ENCODE data around the gene KRT38.
"Not testable (repeated sequence)": the region's sequence is repeated elsewhere in the genome, so short reads cannot be mapped to it uniquely, and the experiment has no call there.

Gene KRT38

DNA sequence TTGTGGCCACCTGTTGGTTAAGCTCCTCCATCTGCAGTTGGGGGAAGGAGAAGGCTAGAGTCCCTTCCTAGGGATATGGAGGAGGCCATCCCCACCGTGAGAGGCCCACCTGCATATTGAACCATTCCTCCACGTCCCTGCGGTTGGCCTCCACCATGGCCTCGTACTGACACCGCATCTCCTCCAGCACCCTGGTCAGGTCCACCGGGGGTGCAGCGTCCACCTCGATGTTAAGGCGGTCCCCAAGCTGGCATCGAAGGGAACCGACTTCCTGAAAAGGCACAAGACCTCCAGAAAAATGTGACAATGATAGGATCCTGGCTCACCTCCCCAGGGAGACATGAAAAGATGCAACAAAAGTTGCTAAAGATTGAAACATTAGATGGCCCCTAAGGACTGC lies 23.4 kb upstream of the KRT38 start:
- in situ Hi-C loops (cut with MboI; ENCODE audit: low pct_unique_long_range_greater_than_20kb, low sequenced_read_pairs): no loop called here
- no peak for DNase-seq

DNA sequence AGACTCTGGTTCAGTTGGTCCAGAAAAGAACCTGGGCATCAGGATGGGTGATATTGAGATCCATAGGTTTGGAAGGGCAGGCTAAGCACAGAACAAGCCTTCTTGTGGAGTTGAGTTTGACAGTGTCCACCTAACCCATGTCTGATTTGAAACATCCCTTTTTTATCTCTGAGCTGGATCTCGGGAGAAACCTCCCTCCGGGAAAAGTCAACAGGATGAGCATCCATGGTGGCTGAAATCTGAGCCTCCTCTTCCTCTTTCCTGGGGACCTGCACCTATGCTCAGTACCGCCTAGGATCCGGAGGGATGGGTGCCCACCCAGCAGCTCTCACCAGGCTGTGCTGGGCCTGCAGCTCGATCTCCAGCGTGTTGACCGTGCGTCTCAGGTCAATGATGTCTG lies 23.0 kb upstream of the KRT38 start:
- in situ Hi-C loops (cut with MboI; ENCODE audit: low pct_unique_long_range_greater_than_20kb, low sequenced_read_pairs): no loop called here
- DNase-seq: no peak

DNA sequence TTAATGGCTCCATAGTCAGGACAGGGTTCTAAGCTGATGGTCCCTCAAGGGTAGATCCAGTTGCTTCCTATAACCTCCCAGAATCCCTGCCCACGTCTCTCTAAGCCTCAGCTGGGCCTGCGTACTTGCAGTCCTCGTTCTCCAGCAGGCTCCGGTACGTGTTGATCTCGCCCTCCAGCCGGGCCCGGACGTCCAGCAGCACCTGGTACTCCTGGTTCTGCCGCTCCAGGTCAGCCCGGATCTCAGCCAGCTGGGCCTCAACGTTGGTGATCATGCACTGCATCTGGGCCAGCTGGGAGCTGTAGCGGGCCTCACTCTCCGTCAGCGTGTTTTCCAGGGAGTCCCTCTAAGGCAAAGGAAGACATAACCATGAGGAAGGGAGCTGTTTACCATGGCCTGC lies 21.9 kb upstream of the KRT38 start:
- in situ Hi-C loops (cut with MboI; ENCODE audit: low pct_unique_long_range_greater_than_20kb, low sequenced_read_pairs): no loop called here
- no peak for DNase-seq

DNA sequence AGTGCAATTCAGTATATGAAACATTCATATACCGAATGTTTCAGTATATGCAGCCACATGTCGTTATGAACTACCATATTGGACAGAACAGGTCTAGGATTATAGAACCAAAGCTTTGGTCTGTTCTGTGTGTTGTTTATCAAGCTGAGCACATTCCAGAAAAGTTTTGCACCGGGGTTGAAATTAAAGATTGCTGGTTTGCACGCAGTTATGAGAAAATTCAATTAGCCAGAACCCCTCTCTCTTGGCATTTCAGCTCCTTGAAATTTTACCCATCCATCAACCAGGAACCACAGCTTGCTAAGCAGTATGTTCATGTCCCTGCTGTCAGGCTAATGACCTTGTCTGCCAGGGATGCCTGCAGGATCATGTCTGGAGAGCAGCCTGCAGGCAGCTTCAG lies 16.9 kb upstream of the KRT38 start:
- in situ Hi-C loops (cut with MboI; ENCODE audit: low pct_unique_long_range_greater_than_20kb, low sequenced_read_pairs): no loop called here
- no peak for DNase-seq

DNA sequence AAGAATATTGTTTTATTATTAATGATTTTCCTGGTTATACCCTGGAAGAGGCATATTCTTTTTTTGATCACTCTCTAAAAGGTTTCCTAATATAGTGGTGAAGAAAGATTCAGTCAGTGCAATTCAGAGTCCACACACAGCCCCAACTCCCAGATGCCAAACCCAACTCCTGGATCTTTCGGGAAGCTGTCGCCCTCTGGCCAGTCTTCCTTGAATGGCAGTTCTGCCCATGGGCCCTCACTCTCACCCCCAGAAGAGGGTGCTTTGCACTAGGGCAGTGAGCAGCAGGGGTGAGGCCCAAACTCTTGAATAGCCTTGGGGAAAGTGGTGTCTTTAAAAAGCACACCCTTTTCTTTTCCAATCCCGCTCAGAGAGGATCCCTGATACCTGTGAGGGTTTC lies 15.4 kb upstream of the KRT38 start:
- in situ Hi-C loops (cut with MboI; ENCODE audit: low pct_unique_long_range_greater_than_20kb, low sequenced_read_pairs): no loop called here
- no peak for DNase-seq

DNA sequence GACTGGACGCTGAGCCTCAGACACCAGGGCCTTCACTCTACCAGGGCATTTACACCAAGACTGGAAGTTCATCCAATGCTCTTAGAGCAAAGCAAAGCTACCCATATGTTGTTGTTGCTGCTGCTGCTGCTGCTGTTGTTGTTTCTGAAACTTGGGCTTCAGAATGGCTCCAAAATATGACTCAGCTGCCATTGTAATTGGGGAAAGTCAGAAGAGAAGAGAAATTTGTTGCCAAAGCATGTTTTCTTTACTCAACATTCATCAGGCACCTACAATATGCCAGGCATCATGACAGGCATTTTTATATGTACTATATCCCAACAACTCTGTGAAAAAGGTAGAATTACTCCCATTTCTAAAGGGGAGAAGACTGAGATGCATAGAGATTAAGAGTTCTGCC lies 14.5 kb upstream of the KRT38 start:
- DNase-seq: no peak
- in situ Hi-C loops (cut with MboI; ENCODE audit: low pct_unique_long_range_greater_than_20kb, low sequenced_read_pairs): no loop called here

DNA sequence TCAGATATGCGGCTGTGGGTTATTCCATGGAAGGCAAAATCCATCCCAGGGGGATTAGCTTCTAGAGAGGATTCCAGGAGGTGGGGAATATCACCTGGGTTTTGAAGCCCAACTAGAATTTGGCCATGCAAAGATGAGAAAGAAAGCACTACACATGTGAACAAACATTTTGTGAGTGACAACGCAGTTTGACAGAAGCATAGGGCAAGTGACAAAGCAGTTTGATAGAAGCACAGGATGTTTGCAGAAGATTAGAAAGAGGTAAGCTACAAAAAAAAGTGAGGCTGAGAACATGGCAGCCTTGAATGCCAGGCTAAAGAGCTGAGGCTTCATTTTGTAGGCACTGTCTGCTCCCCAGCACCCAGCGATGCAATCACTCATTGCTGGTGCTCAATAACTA lies 12.3 kb upstream of the KRT38 start:
- DNase-seq: no peak
- in situ Hi-C loops (cut with MboI; ENCODE audit: low pct_unique_long_range_greater_than_20kb, low sequenced_read_pairs): no loop called here

DNA sequence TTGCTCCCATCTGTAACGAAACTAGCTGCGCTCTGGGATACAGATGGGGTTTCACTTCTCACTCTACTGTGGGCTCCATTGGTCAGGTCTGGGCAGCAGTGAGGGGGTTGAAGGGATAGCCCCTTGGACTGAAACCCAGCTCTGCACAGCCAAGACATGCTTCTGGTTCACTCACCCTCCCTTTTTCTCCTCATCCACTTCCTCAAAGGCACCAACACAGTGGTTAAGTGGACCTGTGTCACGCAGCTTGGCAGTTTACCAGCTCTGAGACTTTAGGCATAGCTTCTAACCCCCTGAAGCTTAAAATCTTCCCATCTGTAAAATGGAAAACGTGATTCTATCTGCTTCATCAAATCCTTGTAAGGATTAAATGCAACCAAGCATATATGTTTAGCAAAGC lies 11.5 kb upstream of the KRT38 start:
- in situ Hi-C loops (cut with MboI; ENCODE audit: low pct_unique_long_range_greater_than_20kb, low sequenced_read_pairs): no loop called here
- no peak for DNase-seq

DNA sequence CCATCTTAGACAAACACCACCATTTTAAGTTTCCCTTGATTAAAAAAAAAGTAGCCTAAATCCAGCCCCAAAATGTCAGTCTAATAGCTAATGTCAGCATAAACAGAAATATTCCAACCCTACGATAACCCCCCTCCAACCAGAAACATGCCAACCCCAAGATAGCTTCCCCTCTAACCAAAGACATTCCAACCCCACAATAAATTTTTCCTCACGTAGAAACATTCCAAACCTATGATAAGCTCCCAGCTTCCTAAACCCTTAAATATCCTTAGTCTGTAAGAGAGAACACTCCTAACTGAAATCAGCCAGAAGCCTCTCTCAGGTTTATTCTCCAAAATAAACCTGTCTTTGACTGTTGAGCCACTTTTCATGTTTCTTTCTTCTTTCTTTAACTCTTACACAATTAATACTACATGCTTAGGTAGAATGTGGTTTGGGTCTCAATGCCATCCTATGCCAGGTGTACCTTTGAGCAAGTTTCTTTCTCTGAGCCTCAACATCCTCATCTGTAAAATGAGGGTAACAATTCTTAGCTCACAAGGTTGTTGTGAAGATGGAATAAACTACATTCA lies 10.5 kb upstream of the KRT38 start:
- no peak for DNase-seq
- in situ Hi-C loops (cut with MboI; ENCODE audit: low pct_unique_long_range_greater_than_20kb, low sequenced_read_pairs): no loop called here

DNA sequence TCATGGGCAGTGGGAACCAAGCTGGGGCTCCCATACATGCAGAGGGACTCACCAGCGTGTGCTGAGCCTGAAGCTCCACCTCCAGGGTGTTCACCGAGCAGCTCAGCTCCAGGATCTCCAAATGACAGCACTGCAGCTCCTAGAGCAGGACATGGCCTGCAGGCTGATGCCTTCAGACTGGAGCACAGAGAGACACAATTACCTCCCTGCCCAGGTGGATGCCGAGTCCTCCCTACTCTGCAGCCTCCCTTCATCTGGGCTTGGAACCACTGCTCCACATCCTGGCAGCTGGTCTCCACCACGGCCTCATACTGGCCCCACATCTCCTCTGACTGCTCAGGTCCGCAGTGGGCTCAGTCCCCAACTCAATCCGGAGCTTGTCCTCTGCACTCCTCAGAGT lies 8.2 kb upstream of the KRT38 start:
- in situ Hi-C loops (cut with MboI; ENCODE audit: low pct_unique_long_range_greater_than_20kb, low sequenced_read_pairs): no loop called here
- DNase-seq: no peak

DNA sequence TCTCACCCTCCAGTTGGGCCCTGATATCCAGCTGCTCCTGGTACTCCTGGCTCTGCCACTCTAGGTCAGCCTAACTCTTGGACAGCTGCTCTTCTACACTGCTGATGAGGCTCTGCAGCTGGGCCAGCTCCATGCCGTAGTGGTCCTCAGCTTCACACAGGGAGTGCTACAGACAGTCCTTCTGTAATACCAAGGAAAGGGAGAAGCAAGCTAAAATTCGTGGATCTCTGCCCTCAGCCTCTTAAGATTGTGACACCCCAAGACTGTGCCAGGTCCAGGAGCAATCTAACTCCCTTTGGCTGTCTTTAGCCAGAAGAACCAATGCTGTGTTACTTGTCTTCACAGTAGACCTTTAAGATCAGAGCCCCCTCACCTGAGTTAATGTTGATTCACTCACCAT lies 7.7 kb upstream of the KRT38 start:
- in situ Hi-C loops (cut with MboI; ENCODE audit: low pct_unique_long_range_greater_than_20kb, low sequenced_read_pairs): no loop called here
- no peak for DNase-seq

DNA sequence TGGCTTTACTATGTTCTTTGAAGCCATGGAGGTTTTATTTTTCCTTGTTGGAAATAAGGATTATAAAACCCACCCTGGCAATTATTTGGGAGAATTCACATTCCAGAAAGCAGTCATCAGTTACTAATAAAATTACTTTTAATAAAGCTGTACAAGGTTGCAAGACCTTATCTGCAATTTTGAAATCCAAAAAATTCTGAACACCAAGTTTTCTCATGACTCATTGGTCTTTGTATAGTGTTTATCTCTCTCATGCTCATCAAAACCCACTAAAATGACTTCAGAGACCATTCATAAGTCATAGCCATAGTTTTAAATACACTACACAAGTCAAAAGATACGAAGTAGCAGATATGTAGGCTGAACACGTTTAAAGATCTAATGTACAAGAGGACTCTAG lies 6.0 kb upstream of the KRT38 start:
- in situ Hi-C loops (cut with MboI; ENCODE audit: low pct_unique_long_range_greater_than_20kb, low sequenced_read_pairs): no loop called here
- no peak for DNase-seq

DNA sequence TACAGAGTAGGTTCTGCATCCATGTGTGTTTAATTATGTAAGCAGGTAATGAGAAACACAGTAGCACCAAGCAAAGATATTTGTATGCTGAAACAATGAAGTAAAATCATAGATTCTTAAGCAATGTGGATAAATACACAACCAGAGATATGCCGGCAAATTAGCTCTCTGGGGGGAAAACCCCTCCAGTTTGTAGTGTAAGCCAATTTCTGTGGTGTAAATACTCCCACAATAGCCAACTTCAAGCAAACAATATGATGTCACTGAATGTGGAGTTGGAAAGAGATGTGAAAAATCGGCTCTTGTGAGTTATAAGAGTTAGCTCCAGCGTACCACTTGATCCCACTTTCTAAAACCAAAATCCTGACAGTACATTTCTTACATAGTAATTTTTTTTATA lies 3.9 kb upstream of the KRT38 start:
- in situ Hi-C loops (cut with MboI; ENCODE audit: low pct_unique_long_range_greater_than_20kb, low sequenced_read_pairs): no loop called here
- DNase-seq: no peak

DNA sequence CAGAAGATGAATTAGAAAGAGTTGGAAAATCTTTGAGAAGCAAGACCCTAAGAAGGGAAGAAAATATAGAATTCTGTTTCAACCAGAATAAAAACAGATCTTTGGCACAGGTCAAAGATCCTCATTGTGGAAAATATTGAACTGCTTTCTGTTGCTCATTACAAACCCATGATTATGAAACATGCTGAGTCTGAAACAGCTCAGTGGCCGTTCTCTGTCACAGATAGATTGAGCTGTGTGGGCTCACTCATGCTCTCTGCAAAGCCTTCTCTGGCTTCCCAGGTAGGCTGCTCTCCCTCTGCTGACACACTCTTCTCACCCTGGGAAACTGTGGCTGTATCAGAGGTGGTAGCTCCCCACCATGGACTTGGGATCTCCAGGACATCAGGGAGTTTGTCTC lies 3.4 kb upstream of the KRT38 start:
- no peak for DNase-seq
- in situ Hi-C loops (cut with MboI; ENCODE audit: low pct_unique_long_range_greater_than_20kb, low sequenced_read_pairs): no loop called here

DNA sequence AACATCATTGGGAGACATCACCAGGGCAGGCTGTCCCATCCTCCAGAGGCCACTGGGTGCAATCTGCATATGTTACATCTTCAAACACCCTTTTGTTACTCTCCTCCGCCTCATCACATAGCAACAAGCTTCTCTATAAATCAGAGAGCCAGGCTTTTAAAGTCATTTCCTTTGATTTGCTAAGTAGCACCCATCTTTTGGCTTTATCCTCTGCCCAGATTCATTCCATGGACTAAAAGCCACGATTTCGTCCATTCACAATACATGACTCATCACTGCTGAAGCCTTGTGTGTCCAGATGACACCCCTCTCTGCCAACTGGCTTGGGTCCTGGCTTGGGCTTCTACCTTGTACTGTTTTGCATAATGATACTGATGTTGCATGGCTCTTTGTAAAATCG lies 2.0 kb upstream of the KRT38 start:
- DNase-seq: no peak
- in situ Hi-C loops (cut with MboI; ENCODE audit: low pct_unique_long_range_greater_than_20kb, low sequenced_read_pairs): no loop called here

DNA sequence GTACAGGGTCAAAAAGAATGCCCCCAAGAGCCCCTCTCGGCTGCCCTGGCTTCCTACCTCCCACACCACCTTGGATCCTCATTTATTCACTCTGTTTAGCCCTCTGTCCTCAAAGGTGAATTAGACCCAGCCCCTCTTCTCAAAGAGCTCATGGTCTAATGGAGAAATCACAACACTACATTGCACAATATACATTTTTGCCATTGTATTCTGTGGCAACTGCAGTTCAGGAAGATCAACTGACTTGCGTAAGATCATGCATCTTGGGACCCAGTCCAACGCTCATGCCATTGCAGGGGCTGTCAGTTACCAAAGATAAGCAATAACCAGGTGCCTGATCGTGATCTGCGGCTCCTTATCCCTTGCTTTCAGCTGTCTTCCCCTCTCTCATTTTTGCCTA lies 1.4 kb downstream of the KRT38 start:
- no peak for DNase-seq
- in situ Hi-C loops (cut with MboI; ENCODE audit: low pct_unique_long_range_greater_than_20kb, low sequenced_read_pairs): no loop called here

DNA sequence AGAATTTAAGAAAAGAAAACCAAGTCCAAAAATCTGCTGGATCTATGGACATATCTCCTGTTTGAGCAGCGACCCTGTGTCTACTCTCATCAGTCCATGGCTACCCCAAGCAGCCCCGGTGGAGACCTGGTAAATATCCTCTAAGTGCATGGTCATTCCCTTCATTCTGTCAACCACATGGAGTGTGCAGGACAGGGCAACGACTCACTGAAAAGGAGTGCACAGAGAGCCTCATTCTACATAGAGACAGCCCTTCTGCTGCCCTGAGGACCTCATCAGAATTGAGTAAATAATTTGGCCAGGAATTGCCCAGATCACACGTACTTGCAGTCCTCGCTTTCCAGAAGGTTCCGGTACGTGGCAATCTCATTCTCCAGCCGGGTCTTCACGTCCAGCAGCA lies 3.0 kb downstream of the KRT38 start:
- in situ Hi-C loops (cut with MboI; ENCODE audit: low pct_unique_long_range_greater_than_20kb, low sequenced_read_pairs): no loop called here
- DNase-seq: no peak

DNA sequence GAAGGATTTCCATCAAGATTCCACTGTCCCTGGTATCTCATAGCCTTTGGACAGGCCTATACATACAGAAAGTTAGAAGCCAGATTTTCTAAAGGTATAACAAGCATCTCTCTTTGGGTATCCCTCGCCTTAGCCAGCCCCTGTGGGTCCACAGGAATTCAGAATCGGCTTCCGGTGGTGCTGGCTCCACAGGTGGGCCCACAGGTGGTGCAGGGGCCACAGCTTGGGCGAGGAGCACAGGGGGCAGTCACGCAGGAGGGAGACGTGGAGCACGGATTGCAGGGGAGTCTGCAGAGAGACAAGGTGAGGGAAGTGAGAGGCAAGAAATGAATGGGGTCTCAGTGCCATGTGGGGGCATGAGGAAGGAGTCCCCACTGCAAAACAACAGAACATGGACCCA lies 3.5 kb downstream of the KRT38 start:
- no peak for DNase-seq
- in situ Hi-C loops (cut with MboI; ENCODE audit: low pct_unique_long_range_greater_than_20kb, low sequenced_read_pairs): no loop called here

DNA sequence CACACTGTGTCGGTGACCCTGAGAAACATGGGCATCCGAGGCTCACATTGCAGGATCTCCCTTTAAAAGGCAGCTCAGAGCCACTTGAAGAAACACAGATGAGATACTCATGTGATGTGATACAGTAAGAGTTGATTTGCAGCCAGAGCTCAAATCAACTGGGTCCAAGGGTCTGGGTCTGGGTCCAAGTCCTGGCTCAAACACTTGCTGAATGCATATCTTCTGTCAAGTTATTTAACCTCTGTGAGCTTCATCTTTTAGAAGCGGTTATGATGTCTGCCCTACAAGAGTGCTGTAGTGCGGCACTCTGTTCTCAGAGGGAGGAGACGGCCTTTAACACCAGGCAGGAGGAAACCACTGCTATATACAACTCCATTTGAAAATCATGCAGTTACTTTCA lies 6.4 kb downstream of the KRT38 start:
- in situ Hi-C loops (cut with MboI; ENCODE audit: low pct_unique_long_range_greater_than_20kb, low sequenced_read_pairs): no loop called here

DNA sequence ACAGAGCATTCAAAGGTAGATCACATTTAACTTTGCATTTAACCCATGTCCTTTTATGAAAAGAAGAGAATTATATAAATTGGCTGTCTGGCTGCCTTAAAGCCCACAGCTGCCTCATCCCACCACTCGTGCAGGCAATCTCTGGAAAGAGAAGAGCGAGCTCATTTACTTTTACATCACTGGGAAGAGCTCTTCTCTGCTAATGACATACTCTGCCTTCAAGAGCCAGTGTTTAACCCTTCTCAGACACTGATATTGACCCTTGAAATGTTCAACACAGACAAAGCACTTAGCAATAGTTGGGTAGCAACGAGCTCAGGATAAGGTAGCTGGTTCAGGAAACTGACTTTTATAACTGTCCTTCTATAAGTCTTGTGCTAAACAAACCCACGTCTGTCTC lies 6.8 kb downstream of the KRT38 start:
- no peak for DNase-seq
- in situ Hi-C loops (cut with MboI; ENCODE audit: low pct_unique_long_range_greater_than_20kb, low sequenced_read_pairs): no loop called here

More for the DNA sequence above, 6.4 kb downstream of the KRT38 start:
- no peak for DNase-seq

DNA sequence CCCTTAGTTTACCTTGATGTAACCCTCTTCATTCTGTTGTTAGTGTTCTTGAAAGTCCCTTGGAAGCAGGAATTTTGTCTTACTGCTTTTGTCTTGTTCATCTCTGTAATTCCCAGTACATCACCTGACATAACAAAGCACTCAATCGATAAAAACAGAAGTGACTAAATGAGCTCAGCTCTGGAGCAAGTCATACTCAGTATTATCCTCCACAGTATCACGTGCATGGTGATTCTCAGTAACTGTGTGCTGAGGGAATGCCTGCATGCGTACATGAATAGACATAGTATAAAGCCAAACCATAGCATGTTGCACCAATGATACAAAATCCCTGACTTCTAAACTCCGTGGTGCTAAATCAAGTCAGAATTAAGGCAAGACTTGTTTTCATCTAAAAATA lies 7.2 kb downstream of the KRT38 start:
- in situ Hi-C loops (cut with MboI; ENCODE audit: low pct_unique_long_range_greater_than_20kb, low sequenced_read_pairs): no loop called here

DNA sequence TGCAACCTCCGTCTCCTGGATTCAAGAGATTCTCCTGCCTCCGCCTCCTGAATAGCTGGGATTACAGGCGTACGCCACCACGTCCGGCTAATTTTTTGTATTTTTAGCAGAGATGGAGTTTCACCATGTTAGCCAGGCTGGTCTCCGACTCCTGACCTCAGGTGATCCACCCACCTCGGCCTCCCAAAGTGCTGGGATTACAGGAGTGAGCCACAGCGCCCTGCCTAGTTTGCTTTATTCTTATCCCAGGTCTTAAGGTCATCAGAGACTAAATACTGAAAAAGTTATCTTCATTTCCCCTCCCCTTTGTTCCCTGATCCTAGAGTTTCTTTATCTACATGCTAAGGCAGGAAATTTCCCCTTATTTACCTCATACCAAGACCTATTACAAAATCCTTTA lies 10.4 kb downstream of the KRT38 start:
- in situ Hi-C loops (cut with MboI; ENCODE audit: low pct_unique_long_range_greater_than_20kb, low sequenced_read_pairs); DNase-seq: not testable (repeated sequence)

More for the DNA sequence above, 7.2 kb downstream of the KRT38 start:
- DNase-seq: no peak

Data from KBM-7 (cell line).